ENCODE measurements around the gene PLS3. TPM values are rescaled to one million over a fixed set of nuclear protein-coding genes. Genes with fewer than 3 reads are reported as not detected.
"Not testable (repeated sequence)": the region's sequence is repeated elsewhere in the genome, so short reads cannot be mapped to it uniquely, and the experiment has no call there.

Gene PLS3
- polyA plus RNA-seq, 3 donors: 20.9 to 66.2 (median 61.4) TPM

DNA sequence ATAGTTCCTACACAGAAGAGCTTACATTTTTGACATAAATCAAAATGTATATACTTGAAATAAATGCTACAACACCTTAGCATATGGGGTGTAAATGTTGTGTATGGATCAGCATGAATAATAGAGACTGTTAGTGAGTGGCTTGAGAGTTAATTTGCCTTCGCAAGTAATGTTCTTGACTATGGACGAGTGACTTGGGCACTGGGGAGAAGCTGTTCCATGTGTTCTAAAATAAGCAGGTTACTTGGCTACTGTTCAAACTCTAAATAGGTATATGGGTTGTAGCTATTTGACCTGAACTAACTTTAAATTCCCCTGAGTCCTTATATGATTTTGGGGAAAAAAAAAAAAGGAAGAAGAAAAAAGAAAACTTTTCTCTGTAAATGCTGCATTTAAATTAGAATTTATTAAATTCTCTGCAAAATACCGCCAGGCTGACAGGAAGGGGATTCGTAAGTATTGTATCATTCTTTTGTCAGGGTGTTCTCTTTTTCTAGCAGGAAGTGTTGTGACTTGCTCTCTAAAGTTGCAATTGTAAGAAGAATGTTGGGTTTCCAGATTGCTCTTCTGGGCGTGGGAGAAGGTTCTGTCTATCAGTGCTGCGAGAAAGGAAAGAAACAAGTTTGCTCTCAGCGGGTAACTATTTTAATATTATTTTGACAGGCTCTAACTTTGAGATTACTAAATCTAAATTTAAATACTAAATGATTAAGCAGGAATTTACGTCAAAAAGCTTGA is 32.2 kb downstream of the PLS3 start:
- 11 to 26% (median 23%) methylated on average over 8 of the region's 8 CpGs for WGBS, 3 donors
- H3K27ac ChIP-seq (ENCODE audit: low read depth, low read length): no peak overlapping the region

GRCh38 chrX:115595049-115595448 is 34.1 kb downstream of the PLS3 start:
- WGBS, 3 donors: 37 to 52% (median 42%) methylated on average over 2 of the region's 2 CpGs
- no peak overlapping the region for H3K27ac ChIP-seq (ENCODE audit: low read depth, low read length)

DNA sequence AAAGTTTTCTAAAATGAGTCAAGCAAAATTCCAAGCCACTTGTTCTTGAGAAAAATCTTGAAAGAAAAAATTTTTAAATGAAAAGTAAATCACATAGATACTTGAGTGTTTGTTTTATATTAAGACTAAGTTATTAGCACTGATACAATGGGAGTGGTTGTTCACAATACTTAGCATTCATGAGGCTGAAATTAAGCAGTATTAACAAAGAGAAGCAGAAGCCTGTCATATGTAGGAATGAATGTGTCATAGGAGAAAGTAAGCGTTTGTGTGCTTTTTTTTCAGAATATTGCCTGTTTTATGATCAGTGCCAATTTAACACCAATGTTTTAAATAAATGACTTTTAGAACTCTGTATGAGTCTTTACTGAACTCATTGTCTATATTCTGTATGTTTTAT is 37.6 kb downstream of the PLS3 start:
- WGBS, 3 donors: 77 to 91% (median 89%) methylated on average over 1 of the region's 1 CpG
- no peak overlapping the region for H3K27ac ChIP-seq (ENCODE audit: low read depth, low read length)

- no peak overlapping the region for H3K27ac ChIP-seq (ENCODE audit: low read depth, low read length)
These were observed 41.3 kb downstream of the PLS3 start for GRCh38 chrX:115602308-115602707.

DNA sequence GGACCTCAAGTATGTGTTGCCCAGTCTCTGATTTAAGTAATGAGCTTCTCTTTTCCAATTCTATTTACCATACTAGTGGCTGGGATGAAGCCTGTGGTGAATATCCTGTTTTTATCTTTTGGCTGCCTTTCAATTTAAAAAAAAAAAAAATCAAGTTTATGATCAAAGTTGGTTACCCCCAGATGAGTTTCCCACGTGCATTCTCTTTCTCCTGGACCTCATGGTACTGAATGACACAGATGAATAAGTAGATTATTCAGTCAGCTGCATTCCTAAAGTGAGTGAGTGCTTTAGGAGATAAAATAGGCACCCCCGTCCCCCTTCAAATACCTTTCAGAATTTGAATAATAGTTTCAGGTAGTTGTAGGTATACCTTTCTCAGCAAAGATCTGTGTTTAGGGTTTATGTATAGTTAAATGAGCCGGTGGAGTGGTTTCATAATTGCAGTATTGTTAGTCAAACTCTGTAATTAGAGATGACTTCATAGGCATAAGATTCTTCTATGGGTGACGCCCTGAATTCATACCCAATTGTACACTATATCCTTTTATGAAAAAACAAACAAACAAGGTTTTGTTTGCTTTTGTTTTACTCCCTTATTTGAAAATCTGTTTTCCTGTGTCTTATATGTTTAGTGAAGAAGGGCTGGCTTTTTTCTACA is 41.9 kb downstream of the PLS3 start:
- 39 to 80% (median 66%) methylated on average over 4 of the region's 4 CpGs for WGBS, 3 donors
- H3K27ac ChIP-seq (ENCODE audit: low read depth, low read length): no peak overlapping the region

- WGBS, 3 donors: 79 to 98% (median 94%) methylated on average over 2 of the region's 2 CpGs
- H3K27ac ChIP-seq (ENCODE audit: low read depth, low read length): no peak overlapping the region
These were observed 42.6 kb downstream of the PLS3 start for GRCh38 chrX:115603534-115604074.

DNA sequence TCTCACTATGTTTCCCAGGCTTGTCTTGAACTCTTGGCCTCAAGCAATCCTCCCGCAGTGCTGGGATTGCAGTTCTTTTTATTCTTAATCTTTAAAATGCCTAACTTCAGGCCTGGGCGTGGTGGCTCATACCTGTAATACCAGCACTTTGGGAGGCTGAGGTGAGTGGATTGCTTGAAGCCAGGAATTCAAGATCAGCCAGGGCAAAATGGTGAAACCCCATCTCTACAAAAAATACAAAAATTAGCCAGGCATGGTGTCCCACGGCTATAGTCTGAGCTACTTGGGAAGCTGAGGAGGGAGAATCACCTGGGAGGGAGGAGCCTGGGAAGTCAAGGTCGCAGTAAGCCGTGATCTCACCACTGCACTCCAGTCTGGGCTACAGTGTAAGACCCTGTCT is 45.9 kb downstream of the PLS3 start:
- 75 to 93% (median 84%) methylated on average over 5 of the region's 5 CpGs for WGBS, 3 donors
- H3K27ac ChIP-seq (ENCODE audit: low read depth, low read length): no peak overlapping the region

DNA sequence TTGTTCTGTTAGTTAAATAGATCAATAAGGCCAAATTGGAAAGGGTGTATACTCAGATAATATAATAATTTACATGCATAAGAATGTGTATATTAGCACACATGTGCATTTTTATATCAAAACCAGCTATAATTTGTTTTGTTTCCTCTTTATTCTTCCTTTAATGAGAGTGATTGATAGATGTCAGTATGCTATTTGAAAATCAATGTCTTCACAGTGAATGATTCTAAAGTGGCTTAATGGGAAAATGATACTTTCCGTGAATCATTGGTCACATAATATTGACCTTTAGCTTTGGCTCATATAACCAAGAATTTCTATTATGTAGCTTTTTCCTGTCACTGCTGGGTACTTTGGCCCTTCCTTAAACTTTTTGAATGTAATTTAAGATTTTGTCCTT is 48.6 kb downstream of the PLS3 start:
- no peak overlapping the region for H3K27ac ChIP-seq (ENCODE audit: low read depth, low read length)
- 56 to 84% (median 81%) methylated on average over 1 of the region's 1 CpG for WGBS, 3 donors

GRCh38 chrX:115616943-115617563 is 56.1 kb downstream of the PLS3 start:
- no peak overlapping the region for H3K27ac ChIP-seq (ENCODE audit: low read depth, low read length)
- 53 to 88% (median 78%) methylated on average over 5 of the region's 5 CpGs for WGBS, 3 donors

DNA sequence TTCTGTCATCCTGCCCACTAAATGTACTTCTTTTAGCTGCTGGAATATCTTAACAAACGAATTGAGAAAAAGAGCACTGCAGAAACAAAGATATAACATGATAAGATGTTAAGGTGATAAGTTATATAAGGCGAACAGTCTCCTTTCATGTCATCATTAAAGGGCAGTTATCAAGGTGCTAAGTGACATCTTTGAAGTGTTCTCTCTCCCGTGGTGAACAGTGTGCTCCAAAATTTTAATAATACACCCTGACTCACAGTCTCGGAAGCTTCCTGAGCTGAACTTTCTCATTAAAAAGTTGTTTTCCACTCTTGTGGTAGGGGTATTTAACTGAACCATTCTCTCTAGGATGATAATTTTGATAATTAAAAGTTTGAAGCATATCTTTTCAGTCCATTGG is 61.6 kb downstream of the PLS3 start:
- H3K27ac ChIP-seq (ENCODE audit: low read depth, low read length): no peak overlapping the region
- WGBS, 3 donors: 61 to 83% (median 79%) methylated on average over 4 of the region's 4 CpGs

- H3K27ac ChIP-seq (ENCODE audit: low read depth, low read length): no peak overlapping the region
- WGBS, 3 donors: 81 to 100% (median 94%) methylated on average over 1 of the region's 1 CpG
These were observed 63.9 kb downstream of the PLS3 start for GRCh38 chrX:115624916-115625315.

- H3K27ac ChIP-seq (ENCODE audit: low read depth, low read length): no peak overlapping the region
- WGBS, 3 donors: 51 to 66% (median 54%) methylated on average over 6 of the region's 6 CpGs
These were observed 64.8 kb downstream of the PLS3 start for GRCh38 chrX:115625572-115626301.

DNA sequence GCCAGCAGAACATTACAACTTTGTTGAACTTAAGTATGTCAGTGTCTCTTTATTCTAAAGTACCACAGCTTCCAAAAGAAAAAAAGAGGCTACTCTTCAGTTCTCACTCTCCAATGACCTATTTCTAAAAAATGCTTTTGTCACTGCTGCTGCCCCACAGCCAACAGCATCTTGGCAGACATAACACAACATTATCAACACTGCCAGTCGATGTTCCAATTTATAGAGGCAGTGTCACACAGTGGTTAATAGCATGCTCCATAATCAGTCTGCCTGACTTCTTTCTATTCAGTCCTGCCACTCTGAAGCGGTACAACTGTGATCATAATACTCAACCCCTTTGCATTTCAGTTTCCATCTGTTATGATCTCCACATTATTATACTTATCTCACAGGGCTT is 69.2 kb downstream of the PLS3 start:
- WGBS, 3 donors: 61 to 75% (median 68%) methylated on average over 2 of the region's 2 CpGs
- H3K27ac ChIP-seq (ENCODE audit: low read depth, low read length): no peak overlapping the region

- no peak overlapping the region for H3K27ac ChIP-seq (ENCODE audit: low read depth, low read length)
These were observed 71.5 kb downstream of the PLS3 start for GRCh38 chrX:115632455-115632854.

DNA sequence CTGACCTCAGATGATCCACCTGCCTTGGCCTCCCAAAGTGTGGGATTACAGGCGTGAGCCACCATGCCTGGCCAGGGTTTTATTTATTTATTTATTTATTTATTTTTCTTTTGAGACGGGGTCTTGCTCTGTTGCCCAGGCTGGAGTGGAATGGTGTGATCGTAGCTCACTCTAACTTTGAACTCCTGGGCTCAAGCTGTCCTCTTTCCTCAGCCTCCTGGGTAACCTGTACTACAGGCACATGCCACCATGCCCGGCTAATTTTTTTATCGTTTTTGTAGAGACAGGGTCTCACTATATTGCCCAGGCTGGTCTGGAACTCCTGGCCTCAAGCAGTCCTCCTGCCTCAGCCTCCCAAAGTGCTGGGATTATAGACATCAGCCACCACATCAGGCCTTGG is 72.4 kb downstream of the PLS3 start:
- 91 to 98% (median 96%) methylated on average over 5 of the region's 5 CpGs for WGBS, 3 donors
- H3K27ac ChIP-seq (ENCODE audit: low read depth, low read length): not testable (repeated sequence)

More at GRCh38 chrX:115632455-115632854, 71.5 kb downstream of the PLS3 start:
- 95 to 99% (median 96%) methylated on average over 3 of the region's 3 CpGs for WGBS, 3 donors

- 41 to 82% (median 62%) methylated on average over 5 of the region's 5 CpGs for WGBS, 3 donors
- H3K27ac ChIP-seq (ENCODE audit: low read depth, low read length): no peak overlapping the region
These were observed 78.4 kb downstream of the PLS3 start for GRCh38 chrX:115639334-115639880.

DNA sequence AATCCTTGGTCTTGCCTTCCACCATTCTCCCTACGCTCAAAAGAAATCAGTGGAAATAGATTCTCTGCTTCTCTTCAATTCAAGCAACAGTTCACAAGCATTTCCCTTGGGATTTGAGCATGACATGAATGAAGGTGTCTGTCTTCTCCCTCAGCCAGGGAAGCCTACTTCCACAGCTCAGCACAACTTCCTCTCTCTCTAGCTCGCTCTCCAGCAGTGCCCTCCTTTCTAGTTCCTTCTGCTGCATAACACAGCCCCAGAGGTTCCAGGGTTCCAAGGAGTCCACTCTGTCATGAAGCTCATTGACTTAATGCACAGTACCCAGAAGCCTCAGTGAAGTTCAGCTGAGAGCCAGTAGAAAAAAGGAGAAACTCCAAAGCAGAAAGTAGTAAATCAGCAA is 81.3 kb downstream of the PLS3 start:
- 57 to 84% (median 64%) methylated on average over 2 of the region's 2 CpGs for WGBS, 3 donors
- H3K27ac ChIP-seq (ENCODE audit: low read depth, low read length): no peak overlapping the region

- no peak overlapping the region for H3K27ac ChIP-seq (ENCODE audit: low read depth, low read length)
- 23 to 26% (median 26%) methylated on average over 5 of the region's 5 CpGs for WGBS, 3 donors
These were observed 82.0 kb downstream of the PLS3 start for GRCh38 chrX:115642895-115643530.

Data from adipose tissue (tissue), 3 donors.